ENCODE results near the gene CTNNA3. TPM values are rescaled to one million over a fixed set of nuclear protein-coding genes. Genes with fewer than 3 reads are reported as not detected.

Gene CTNNA3
- total and polyA plus RNA-seq, 2 donors (not counting 1 experiment from before 2014, with no cell fraction given) = not detected

DNA sequence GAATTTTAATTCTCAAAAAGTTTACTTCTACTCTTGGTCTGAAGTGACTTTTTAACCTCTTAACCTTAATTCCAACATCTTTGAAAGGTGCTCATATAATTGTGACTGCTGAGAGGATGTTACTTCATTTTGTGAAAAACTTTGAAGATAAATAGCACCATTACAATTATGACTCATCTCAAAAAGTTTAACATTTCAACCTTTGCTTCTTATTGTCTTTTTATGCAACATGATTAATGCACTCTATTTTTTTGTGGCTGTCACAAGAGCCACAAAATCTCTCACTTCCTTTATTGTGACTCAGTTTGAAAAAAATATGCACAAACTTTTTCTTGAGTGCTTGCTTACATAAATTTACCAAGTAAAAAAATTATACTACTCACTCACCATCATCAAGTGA is 387.1 kb downstream of the CTNNA3 start:
- TF ChIP-seq, protein P1, sequence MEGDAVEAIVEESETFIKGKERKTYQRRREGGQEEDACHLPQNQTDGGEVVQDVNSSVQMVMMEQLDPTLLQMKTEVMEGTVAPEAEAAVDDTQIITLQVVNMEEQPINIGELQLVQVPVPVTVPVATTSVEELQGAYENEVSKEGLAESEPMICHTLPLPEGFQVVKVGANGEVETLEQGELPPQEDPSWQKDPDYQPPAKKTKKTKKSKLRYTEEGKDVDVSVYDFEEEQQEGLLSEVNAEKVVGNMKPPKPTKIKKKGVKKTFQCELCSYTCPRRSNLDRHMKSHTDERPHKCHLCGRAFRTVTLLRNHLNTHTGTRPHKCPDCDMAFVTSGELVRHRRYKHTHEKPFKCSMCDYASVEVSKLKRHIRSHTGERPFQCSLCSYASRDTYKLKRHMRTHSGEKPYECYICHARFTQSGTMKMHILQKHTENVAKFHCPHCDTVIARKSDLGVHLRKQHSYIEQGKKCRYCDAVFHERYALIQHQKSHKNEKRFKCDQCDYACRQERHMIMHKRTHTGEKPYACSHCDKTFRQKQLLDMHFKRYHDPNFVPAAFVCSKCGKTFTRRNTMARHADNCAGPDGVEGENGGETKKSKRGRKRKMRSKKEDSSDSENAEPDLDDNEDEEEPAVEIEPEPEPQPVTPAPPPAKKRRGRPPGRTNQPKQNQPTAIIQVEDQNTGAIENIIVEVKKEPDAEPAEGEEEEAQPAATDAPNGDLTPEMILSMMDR (conservative IDR thresholded peaks at IDR 0.05 in 1 of 2, IDR thresholded peaks at IDR 0.05 in 1 of 2; ENCODE audit: low read depth in 1 of 2, low read length in 2 of 2) = no peak
- no peak for TF ChIP-seq EZH2 (IDR thresholded peaks at IDR 0.05; ENCODE audit: low read length, missing control alignments)
- Histone ChIP-seq H3K9ac (ENCODE audit: insufficient read depth, low read length) (no peak overlapping the region), H3K27ac (ENCODE audit: insufficient read depth, low read length) (no peak overlapping the region), H4K20me1 (ENCODE audit: control insufficient read depth, extremely low read depth, insufficient read depth, low read length) (no peaks in the 10 kb centered on the region), H3K79me2 (ENCODE audit: control insufficient read depth, insufficient read depth, low read length) (no peaks in the 10 kb centered on the region), H3K9me3 (ENCODE audit: control insufficient read depth, insufficient read depth, low read depth, low read length) (no peaks in the 10 kb centered on the region), H3K4me1 (ENCODE audit: control insufficient read depth, extremely low read depth, insufficient read depth, low read length) (no peaks in the 10 kb centered on the region), H3K27me3 (ENCODE audit: control insufficient read depth, insufficient read depth, low read length) (no peaks in the 10 kb centered on the region), H3K36me3 (ENCODE audit: control insufficient read depth, insufficient read depth, low read length) (no peaks in the 10 kb centered on the region), H2AFZ (ENCODE audit: low read length) (no peak overlapping the region), H3K4me2 (ENCODE audit: extremely low read depth, insufficient read depth, low read length) (no peak overlapping the region), H3K4me3 (replicated peaks in 1 of 4; ENCODE audit: control extremely low read depth in 1 of 4, insufficient read depth in 1 of 4, low read depth in 3 of 4, low read length in 4 of 4) (no peak overlapping the region)
- no peak for DNase-seq (ENCODE audit: low read depth in 2 of 2)

DNA sequence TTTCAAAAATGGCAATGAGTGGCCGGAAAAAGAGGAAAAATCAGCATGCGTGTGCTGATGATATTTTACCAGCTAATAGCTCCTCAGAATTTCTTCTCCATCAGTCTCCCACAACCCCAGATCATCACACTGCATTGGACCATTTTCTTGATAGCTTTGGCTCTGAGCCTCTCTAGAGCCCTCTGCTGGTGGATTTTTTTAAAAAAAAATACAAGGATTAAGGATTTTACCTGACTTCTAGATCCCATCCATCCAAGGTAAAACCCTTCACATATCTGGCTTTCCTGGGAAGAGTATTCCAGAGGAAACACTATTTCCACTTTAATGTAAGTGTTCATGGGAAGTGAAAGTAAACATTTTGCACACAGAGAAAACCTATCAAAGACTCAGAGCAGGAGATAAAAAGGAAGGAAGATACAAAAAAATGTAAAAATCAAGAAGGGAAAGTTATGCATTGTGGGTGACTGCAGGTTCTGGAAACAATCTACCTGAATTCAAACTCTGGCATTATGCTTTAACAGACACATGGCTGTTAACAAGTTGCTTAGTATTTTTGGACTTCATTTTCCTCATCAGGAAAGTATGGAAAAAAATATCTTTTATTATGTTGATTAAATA is 389.3 kb downstream of the CTNNA3 start:
- Histone ChIP-seq H3K4me2 (ENCODE audit: extremely low read depth, insufficient read depth, low read length) (no peak overlapping the region), H3K79me2 (ENCODE audit: control insufficient read depth, insufficient read depth, low read length) (no peaks in the 10 kb centered on the region), H2AFZ (ENCODE audit: low read length) (no peak overlapping the region), H3K36me3 (ENCODE audit: control insufficient read depth, insufficient read depth, low read length) (no peaks in the 10 kb centered on the region), H3K4me3 (replicated peaks in 1 of 4; ENCODE audit: control extremely low read depth in 1 of 4, insufficient read depth in 1 of 4, low read depth in 3 of 4, low read length in 4 of 4) (no peak overlapping the region), H3K9ac (ENCODE audit: insufficient read depth, low read length) (no peak overlapping the region), H3K27ac (ENCODE audit: insufficient read depth, low read length) (no peak overlapping the region), H3K27me3 (ENCODE audit: control insufficient read depth, insufficient read depth, low read length) (no peaks in the 10 kb centered on the region), H3K4me1 (ENCODE audit: control insufficient read depth, extremely low read depth, insufficient read depth, low read length) (no peaks in the 10 kb centered on the region), H3K9me3 (ENCODE audit: control insufficient read depth, insufficient read depth, low read depth, low read length) (no peaks in the 10 kb centered on the region), H4K20me1 (ENCODE audit: control insufficient read depth, extremely low read depth, insufficient read depth, low read length) (no peaks in the 10 kb centered on the region)
- TF ChIP-seq, protein P1 (conservative IDR thresholded peaks at IDR 0.05 in 1 of 2, IDR thresholded peaks at IDR 0.05 in 1 of 2; ENCODE audit: low read depth in 1 of 2, low read length in 2 of 2) = peak; percentile 3 to 57
- TF ChIP-seq EZH2 (IDR thresholded peaks at IDR 0.05; ENCODE audit: low read length, missing control alignments) = no peak
- peak; percentile 2 to 21 for DNase-seq (ENCODE audit: low read depth in 2 of 2)

- no peaks in the 10 kb centered on the region for H3K27me3 ChIP-seq (ENCODE audit: control insufficient read depth, insufficient read depth, low read length)
- H3K4me1 ChIP-seq (ENCODE audit: control insufficient read depth, extremely low read depth, insufficient read depth, low read length) = no peaks in the 10 kb centered on the region
- TF ChIP-seq EZH2 (IDR thresholded peaks at IDR 0.05; ENCODE audit: low read length, missing control alignments) = no peak
- TF ChIP-seq, protein P1 (conservative IDR thresholded peaks at IDR 0.05 in 1 of 2, IDR thresholded peaks at IDR 0.05 in 1 of 2; ENCODE audit: low read depth in 1 of 2, low read length in 2 of 2) = no peak
These were observed 393.3 kb downstream of the CTNNA3 start for GRCh38 chr10:67302701-67303100.

More at GRCh38 chr10:67302701-67303100, 393.3 kb downstream of the CTNNA3 start:
- no peaks in the 10 kb centered on the region for H3K79me2 ChIP-seq (ENCODE audit: control insufficient read depth, insufficient read depth, low read length)
- H4K20me1 ChIP-seq (ENCODE audit: control insufficient read depth, extremely low read depth, insufficient read depth, low read length) = no peaks in the 10 kb centered on the region
- H3K4me2 ChIP-seq (ENCODE audit: extremely low read depth, insufficient read depth, low read length) = no peak overlapping the region
- H2AFZ ChIP-seq (ENCODE audit: low read length) = no peak overlapping the region
- no peak overlapping the region for H3K9ac ChIP-seq (ENCODE audit: insufficient read depth, low read length)
- H3K9me3 ChIP-seq (ENCODE audit: control insufficient read depth, insufficient read depth, low read depth, low read length) = no peaks in the 10 kb centered on the region
- H3K36me3 ChIP-seq (ENCODE audit: control insufficient read depth, insufficient read depth, low read length) = no peaks in the 10 kb centered on the region
- no peak for DNase-seq (ENCODE audit: low read depth in 2 of 2)
- no peak overlapping the region for H3K4me3 ChIP-seq (replicated peaks in 1 of 4; ENCODE audit: control extremely low read depth in 1 of 4, insufficient read depth in 1 of 4, low read depth in 3 of 4, low read length in 4 of 4)
- H3K27ac ChIP-seq (ENCODE audit: insufficient read depth, low read length) = no peak overlapping the region
